ENCODE data around the gene PARVG. TPM values are rescaled to one million over a fixed set of nuclear protein-coding genes. Genes with fewer than 3 reads are reported as not detected.

PARVG gene
- total and polyA plus RNA-seq, 10 of the 15 experiments (the other 5 are each of a cell fraction or from before 2014, with no cell fraction given): 6.3 to 123 (median 71.9) TPM

DNA sequence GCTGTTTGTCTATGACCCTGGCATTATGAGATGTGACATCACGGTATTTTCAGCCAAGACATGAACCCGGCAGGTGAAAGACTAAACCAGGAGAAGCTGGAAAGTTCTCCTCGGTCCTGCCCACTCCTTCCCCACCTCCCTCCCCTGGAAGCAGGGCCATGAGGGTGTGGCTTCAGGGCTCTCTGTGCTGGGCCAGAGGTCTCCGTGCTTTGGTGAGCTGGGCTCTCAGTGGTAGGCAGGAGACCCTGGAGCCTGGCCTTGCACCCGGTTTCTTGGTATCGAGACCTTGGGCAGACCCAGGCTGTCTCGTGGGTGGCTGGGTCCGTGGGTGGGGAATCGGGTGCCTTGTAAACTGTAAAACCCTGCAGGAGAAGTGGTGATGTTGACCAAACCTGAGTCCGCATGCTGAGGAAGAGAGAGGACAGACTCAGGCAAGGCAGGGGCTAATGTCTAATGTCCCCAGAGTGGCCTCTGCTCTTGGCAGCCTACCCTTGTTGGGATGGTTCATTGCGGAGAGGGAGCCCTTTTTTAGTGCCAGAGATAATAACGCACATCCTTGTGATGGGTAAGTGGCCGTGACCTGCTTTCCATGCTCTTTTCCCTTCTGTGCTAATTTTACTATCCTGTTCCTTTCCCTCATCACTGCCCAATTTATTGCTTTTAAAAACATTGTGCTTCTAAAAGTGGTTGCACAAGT is 48.6 kb upstream of the PARVG start:
- CTCF ChIA-PET: no interaction called here
- POLR2A ChIA-PET: no interaction called here
- no peaks in the 10 kb centered on the region for H4K20me1 ChIP-seq (ENCODE audit: control insufficient read depth, insufficient read depth)
- intact Hi-C loops (cut with micrococcal nuclease; ENCODE audit: unreplicated experiment): no loop called here
- H3K9ac ChIP-seq (ENCODE audit: control insufficient read depth, insufficient read depth, low read length): no peak overlapping the region
- 82% methylated on average over 13 of the region's 13 CpGs for WGBS (ENCODE audit: insufficient coverage, insufficient replicate concordance, low lambda C conversion rate, missing lambda C conversion rate)
- RAD21 ChIA-PET (ENCODE audit: unreplicated experiment): no interaction called here
- no peak overlapping the region for H2AFZ ChIP-seq (ENCODE audit: control insufficient read depth, low read depth, low read length)
- FAIRE-seq: no peak
- no TSS peak for BruUV-seq (replicated peaks)
- no peak overlapping the region for H3K4me2 ChIP-seq (ENCODE audit: control insufficient read depth, insufficient read depth)
- TF ChIP-seq KDM1A (IDR thresholded peaks at IDR 0.05; ENCODE audit: borderline replicate concordance) (no peak), POLR2AphosphoS5 (IDR thresholded peaks at IDR 0.05; ENCODE audit: low read length) (no peak), GATAD2B (conservative IDR thresholded peaks at IDR 0.05; ENCODE audit: low read depth) (no peak), RAD21 (IDR thresholded peaks at IDR 0.05; ENCODE audit: insufficient read depth, low read depth, low read length) (no peak)
- no peak for DNase-seq (ENCODE audit: low read depth, low spot score)
- H3K36me3 ChIP-seq (ENCODE audit: control insufficient read depth in 2 of 2, insufficient read depth in 2 of 2, low read length in 1 of 2): peaks cover 32 to 60% of the 10 kb centered on the region in 2 experiments
- H3K4me3 ChIP-seq: no peak overlapping the region
- H3K79me2 ChIP-seq (ENCODE audit: control insufficient read depth, insufficient read depth, low read length): no peaks in the 10 kb centered on the region
- H3K9me3 ChIP-seq (replicated peaks; ENCODE audit: control insufficient read depth, insufficient read depth, low read length): peaks cover 13% of the 10 kb centered on the region; the same call in 1 of the 3 replicates
- no peak for ATAC-seq
- no peaks in the 10 kb centered on the region for H3K4me1 ChIP-seq (ENCODE audit: control insufficient read depth, insufficient read depth, low read length)
- no peaks in the 10 kb centered on the region for H3K27me3 ChIP-seq (replicated peaks in 1 of 2; ENCODE audit: control insufficient read depth in 2 of 2, insufficient read depth in 2 of 2, low read length in 1 of 2)
- H3K27ac ChIP-seq (ENCODE audit: control insufficient read depth, insufficient read depth): no peak overlapping the region
- in situ Hi-C loops (cut with MboI): no loop called here
- SMC1A ChIA-PET (ENCODE audit: uncharacterized antibody, unreplicated experiment): no interaction called here

DNA sequence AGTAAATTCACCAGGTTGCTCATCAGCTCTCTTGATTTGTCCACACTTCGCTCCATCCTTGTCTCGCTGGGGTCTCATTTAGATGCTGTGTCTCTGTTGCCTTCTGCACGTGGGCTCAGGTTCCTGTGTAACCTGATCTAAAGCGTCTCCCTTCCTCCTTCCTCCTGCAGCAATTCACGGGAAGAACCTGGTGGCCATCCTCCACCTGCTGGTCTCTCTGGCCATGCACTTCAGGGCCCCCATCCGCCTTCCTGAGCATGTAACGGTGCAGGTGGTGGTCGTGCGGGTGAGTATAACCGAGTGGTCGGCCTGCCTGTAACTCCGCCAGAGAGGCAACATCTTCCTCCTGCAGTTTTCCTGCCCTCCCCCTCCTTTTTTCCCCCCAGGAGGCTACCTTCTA is 48.0 kb upstream of the PARVG start:
- SMC1A ChIA-PET (ENCODE audit: uncharacterized antibody, unreplicated experiment): no interaction called here
- no peak for TF ChIP-seq CHD1 (IDR thresholded peaks at IDR 0.05; ENCODE audit: low read depth, low read length)
- TF ChIP-seq BMI1 (IDR thresholded peaks at IDR 0.05; ENCODE audit: borderline replicate concordance): no peak
- no peak for TF ChIP-seq MYC (IDR thresholded peaks at IDR 0.05; ENCODE audit: insufficient read depth, insufficient read length, insufficient replicate concordance, low read length, severe bottlenecking)
- TF ChIP-seq ZZZ3 (IDR thresholded peaks at IDR 0.05; ENCODE audit: control insufficient read depth, insufficient read length, low read depth): no peak
- TF ChIP-seq RCOR1 (conservative IDR thresholded peaks at IDR 0.05; ENCODE audit: low read depth, low read length): no peak
- no peak for TF ChIP-seq NFYA (IDR thresholded peaks at IDR 0.05; ENCODE audit: borderline replicate concordance, low read depth, low read length)
- TF ChIP-seq CBX3 (IDR thresholded peaks at IDR 0.05; ENCODE audit: borderline replicate concordance, low read depth): no peak
- Histone ChIP-seq H3K4me1 (ENCODE audit: control insufficient read depth, insufficient read depth, low read length) (no peaks in the 10 kb centered on the region), H3K36me3 (ENCODE audit: control insufficient read depth in 2 of 2, insufficient read depth in 2 of 2, low read length in 1 of 2) (peaks cover 38 to 65% of the 10 kb centered on the region in 2 experiments), H3K9me3 (replicated peaks; ENCODE audit: control insufficient read depth, insufficient read depth, low read length) (peaks cover 18% of the 10 kb centered on the region; the same call in 1 of the 3 replicates), H3K4me3 (no peak overlapping the region), H4K20me1 (ENCODE audit: control insufficient read depth, insufficient read depth) (no peaks in the 10 kb centered on the region), H3K27me3 (replicated peaks in 1 of 2; ENCODE audit: control insufficient read depth in 2 of 2, insufficient read depth in 2 of 2, low read length in 1 of 2) (no peaks in the 10 kb centered on the region), H3K9ac (ENCODE audit: control insufficient read depth, insufficient read depth, low read length) (no peak overlapping the region), H3K27ac (ENCODE audit: control insufficient read depth, insufficient read depth) (no peak overlapping the region), H3K4me2 (ENCODE audit: control insufficient read depth, insufficient read depth) (no peak overlapping the region), H2AFZ (ENCODE audit: control insufficient read depth, low read depth, low read length) (no peak overlapping the region), H3K79me2 (ENCODE audit: control insufficient read depth, insufficient read depth, low read length) (no peaks in the 10 kb centered on the region)
- no peak for DNase-seq (ENCODE audit: low read depth, low spot score)
- in situ Hi-C loops (cut with MboI) (no loop called here), intact Hi-C loops (cut with micrococcal nuclease; ENCODE audit: unreplicated experiment) (no loop called here)
- CTCF ChIA-PET: no interaction called here
- FAIRE-seq: no peak
- no peak for ATAC-seq
- WGBS (ENCODE audit: insufficient coverage, insufficient replicate concordance, low lambda C conversion rate, missing lambda C conversion rate): 92% methylated on average over 12 of the region's 12 CpGs
- RAD21 ChIA-PET (ENCODE audit: unreplicated experiment): no interaction called here
- no TSS peak for BruUV-seq (replicated peaks)
- POLR2A ChIA-PET: no interaction called here

Data from GM12878 (cell line).